HG02885 (cell line): ENCODE measurements around the gene SYT1.
"Not testable (repeated sequence)": the region's sequence is repeated elsewhere in the genome, so short reads cannot be mapped to it uniquely, and the experiment has no call there.

ENCODE experiments used
- ATAC-seq: cut with Tn5 transposase; IDR thresholded peaks from one replicate; pipeline ENCODE4 v1.9.1; 2021; ENCODE audit warnings: mild to moderate bottlenecking; ENCODE audit not compliant: unreplicated experiment, poor library complexity

SYT1 gene

DNA sequence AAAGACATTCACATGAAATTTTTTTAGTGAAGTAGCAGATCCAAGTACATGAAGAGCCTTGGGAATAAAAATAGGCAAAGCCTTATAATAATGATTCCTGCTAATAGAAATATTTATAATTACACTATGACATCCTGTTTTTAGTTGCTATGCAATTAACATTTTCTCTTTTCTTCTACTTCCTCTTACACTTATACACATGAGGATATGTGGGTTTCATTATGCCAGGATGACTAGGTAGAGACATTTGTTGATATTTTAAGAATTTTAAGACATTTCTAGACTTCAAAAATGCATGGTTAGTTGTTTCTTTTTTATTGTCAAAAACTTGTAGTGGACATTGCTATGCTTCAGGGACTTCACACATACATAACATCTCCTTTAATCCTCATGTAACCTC, 326.8 kb downstream of the SYT1 start:
- ATAC-seq = no peak

DNA sequence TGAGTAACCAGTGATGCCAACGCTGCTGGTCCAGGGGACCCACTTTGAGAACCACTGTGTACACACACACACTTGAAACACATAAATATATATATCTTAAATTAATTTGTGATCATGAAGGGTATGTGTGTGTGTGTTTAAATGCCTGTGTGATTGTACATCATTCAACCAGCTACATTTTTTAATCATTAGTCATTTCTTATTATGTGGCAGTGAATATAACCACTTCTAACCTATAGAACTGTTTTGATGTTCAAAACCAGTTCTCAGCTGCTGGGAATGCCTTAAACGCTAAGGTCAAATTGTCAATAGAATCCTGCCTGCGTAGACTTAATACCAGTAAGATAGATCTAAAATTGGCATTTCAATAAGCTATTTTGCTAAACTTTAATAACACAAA, 330.0 kb downstream of the SYT1 start:
- ATAC-seq = no peak

DNA sequence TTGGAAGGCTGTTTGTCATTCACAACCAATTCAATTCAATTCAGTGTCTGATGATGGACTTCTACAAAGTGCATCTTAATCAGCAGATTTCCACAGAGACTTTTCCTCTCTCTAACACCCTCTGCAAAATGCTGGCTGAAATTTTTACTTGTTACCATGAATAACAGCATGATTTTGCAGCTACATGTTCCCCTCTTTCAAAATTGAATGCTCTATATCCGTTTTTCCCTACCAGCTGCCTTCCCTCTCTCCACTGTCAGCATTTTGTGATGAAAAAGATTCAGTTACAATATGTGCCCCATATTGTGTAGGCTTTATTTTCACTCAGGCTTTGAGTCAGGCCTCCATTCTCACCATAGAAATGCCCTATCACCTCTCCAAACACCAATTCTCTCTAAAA, 334.6 kb downstream of the SYT1 start:
- no peak for ATAC-seq

DNA sequence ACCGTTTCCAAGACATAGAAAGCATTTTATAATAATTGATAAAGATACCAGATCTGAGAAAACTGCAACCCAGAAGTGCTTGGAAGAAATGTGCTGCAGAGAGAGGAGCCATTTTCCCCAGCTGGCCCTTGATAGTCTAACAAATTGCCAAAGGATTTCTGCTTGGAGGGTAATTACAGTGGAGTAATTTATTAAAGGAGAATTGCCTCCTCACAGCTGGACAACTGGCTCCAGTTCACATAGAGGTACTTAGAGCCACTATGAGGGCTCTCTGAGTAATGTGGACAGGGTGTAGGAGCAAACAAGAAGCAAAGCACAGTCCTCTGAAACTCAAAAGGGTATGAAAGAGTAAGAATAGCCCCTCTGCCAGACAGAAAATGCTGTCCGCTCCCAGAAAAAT, 335.6 kb downstream of the SYT1 start:
- no peak for ATAC-seq

DNA sequence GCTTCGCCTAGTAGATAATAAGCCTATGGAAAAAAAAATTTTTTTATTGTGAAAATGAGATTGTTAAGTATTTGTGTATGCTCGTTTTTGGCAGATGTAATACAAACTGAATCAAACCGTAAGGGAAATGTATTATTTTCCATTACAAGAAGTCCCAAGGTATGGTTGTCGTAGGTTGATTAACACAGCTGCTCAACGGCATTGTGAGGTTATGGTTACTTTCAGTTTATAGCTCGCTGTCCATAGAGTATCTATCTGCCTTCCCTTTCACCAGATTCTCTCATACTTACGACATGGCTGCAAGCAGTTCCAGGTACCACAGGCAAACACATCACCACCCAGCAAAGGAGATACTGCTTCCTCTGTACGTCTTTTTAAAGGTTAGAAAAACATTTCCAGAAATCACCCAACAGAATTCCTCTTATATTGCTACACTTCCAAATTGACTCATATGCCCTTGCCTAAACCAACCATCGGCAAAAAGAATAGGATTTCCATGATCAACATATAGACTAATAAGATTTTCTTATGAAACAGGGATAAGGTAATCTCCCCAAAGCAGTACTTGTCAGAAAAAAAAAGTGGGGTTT, 338.6 kb downstream of the SYT1 start:
- no peak for ATAC-seq

DNA sequence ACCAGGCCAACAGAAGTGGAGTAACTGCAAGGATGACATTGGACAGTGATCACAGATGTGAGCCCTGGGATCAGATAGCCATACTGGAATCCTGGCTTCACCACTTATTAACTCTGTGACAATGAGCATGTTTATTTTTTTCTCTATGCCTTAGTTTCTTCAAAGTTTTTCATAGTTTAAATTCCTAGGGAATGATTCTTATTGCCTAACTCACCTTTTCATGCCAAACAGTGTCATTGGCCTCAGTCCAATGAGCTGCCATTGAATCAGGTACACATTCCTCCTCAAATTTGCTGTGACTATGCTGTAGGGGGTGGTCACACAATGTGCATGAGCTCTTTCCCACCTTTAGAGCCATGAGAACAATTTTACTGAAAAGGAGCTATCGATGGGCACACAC, 342.3 kb downstream of the SYT1 start:
- ATAC-seq = no peak

DNA sequence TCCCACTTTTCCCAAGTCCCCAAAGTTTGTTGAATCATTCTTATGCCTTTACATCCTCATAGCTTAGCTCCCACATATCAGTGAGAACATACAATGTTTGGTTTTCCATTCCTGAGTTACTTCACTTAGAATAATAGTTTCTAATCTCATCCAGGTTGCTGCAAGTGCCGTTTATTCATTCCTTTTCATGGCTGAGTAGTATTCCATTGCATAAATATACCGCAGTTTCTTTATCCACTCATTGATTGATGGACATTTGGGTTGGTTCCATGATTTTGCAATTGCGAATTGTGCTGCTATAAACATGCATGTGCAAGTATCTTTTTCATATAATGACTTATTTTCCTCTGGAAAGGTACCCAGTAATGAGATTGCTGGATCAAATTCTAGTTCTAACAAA, 345.8 kb downstream of the SYT1 start:
- not testable (repeated sequence) for ATAC-seq

DNA sequence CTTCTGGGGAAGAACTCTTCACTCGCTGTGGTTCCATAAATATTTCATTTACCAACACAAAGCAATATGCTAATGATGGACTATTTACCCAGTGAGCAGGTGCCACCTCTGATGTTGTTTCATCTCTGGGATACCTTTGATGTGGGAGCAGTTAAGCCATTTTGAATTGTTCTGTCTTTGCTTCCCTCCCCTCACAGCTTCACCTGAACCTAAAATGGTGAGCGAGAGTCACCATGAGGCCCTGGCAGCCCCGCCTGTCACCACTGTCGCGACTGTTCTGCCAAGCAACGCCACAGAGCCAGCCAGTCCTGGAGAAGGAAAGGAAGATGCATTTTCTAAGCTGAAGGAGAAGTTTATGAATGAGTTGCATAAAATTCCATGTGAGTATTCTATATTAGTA, 352.7 kb downstream of the SYT1 start:
- no peak for ATAC-seq

DNA sequence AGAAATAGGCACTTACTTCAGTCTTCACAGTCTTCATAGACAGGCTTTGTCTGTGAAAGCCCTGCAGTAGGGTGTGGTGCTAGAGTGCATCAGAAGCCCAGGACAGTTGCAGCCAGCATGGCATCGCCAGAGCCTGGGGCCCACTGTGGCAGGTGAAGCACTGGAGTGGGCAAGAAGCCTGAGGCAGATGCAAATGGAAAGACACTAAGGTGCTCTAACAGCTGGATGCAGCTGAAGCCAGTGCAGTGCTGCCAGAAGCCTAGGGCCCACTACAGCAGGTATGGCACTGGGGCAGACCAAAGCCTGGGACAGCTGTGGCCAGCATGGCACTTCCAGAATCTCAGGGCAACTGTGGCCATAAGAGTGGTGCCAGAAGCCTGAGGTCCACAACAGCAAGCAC, 358.6 kb downstream of the SYT1 start:
- ATAC-seq = no peak

DNA sequence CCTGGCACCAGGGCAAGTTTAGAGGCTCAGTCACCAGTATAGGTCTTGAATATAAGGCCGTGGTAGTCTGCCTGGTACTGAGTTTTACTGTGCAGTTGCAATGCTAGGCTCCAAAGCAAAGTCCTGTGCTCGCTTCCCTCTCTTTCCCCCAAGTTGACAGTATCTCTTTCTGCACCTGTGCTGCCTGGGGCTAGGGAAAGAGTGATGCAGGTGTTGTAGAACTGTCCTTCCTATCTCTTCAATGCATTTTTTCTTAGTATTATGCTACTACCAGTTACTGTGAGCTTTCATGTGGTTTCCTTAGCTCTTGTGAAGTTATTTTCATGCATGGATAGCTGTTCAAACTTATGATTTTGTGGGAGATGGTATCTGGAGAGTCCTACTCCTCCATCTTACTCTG, 359.2 kb downstream of the SYT1 start:
- ATAC-seq = no peak

DNA sequence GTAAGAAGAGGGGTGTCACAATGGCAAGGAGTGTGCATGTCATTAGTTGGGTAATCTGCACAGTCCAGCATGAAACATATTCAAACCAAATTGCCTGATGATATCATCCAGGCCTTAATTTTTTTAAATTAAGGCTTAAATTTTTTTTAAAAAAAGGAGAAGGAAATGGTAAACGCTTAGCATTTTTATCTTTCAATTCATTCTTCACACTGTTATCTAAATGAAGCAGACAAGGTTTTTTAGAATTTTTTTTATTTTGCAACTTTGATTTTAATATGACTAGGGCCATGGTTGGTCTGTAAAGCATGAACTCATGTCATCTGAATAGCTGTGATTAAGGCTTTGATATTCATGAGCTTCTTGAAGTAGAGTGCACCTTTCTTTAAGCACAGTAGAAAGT, 362.5 kb downstream of the SYT1 start:
- ATAC-seq = no peak

DNA sequence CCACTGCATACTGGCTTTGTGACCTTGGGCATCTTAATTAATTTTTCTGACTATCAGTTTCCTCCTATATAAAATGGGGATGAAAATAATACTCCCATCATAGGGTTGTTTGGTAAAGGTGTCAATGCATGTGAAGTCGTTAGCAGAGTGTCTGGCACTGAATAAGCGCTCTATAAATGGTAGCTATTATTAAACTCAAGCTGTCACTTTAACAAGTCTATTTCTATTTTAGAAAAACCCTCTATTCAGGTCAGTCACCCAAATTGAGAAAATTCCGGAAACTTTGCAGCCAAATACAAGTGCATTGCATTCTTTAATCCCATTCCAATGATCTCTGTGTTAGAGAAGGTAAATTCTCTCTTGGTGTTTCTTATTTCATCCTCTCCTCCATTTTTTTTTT, 363.1 kb downstream of the SYT1 start:
- ATAC-seq = no peak

DNA sequence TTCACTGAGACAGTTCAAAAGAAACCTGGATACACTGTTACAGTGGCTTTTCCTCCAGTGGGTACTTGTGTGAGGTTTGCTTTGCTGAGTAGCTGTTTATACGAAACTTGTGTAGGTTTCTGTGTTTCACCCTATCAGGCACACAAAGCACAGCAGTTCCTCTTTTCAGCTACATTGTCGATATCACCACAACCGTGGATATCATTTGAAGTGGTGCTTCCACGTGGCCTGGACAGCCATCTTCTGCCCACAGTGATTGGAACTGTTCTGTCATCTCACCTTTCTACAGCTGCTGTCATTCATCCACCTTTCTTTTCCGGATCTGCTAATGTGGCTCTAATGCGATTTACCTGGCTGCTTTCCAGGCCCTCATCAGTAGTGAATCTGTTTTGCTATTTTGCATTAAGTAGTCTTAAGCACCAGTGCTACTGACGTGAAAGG, 368.8 kb downstream of the SYT1 start:
- peak; percentile 90 for ATAC-seq

DNA sequence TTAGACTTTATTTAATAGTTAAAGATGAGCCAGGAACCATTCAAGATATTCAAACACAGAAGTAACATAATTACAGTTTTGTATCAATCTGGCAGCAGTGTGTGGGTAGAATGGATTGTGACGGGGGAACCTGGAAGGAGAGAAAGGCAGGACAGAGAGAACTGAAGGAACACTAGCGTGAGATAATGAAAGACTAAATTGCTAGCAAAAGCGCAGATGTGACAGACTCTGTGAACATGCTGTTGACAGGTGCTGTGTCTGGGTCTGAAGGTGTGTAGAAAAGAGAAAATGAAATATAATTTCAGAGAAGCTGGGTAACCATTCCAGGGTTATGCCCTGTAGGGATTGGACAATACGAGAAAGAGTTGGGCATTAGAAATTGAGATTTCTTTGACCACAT, 372.3 kb downstream of the SYT1 start:
- ATAC-seq = no peak

DNA sequence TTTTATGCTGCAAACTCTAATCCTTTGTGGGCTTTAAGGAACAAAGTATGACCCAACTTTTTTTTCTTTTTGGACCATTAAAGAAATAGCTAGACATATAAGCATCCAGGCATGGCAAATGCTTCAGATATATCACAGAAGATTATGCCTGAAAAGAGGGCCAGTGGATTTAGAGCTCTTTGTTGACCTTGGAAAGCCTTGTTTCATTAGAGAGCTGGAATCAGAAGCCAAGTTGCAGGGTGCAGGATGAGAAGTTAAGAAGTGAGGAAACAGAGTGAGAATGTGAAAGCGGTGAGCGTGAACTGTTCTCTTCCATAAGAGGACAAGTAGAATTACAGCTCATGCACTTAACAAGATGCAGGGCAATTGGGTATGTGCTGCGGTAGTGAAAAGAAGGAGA, 373.7 kb downstream of the SYT1 start:
- ATAC-seq = no peak

DNA sequence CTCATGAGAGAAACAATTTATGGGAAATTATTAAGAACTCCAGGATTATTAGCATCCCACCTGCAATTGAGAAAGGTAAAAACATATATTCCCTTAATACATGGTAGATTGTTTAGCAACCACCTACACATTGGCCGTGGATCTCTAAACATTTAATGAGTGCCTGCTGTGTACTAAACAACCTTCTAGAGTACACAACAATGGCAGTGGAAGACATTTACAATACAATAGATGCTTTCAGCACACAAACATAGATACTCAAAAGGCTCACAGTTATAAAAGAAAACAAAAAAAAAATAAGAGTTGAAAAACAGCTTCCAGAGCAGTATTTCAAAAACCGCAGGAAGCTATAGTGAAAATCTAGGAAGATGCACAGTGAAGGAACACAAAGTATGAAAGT, 382.9 kb downstream of the SYT1 start:
- no peak for ATAC-seq

DNA sequence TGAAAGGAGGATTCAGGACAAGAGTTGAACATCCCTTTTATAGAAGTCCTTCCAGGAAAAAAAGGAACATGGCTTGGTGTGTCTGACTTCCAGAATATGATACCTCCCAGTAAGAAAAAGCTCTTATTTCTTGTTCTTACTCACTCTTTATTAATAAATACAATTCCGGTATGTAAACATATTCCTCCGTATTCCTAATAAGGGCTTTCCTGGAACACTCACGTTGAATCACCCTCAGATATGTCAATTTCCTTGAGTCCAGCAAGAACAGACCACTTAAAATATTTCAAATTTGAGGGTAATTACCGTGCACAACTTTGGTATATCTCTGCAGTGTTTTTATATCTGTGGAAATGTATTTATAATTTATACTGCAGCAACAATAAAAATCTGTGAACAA, 385.6 kb downstream of the SYT1 start:
- no peak for ATAC-seq

DNA sequence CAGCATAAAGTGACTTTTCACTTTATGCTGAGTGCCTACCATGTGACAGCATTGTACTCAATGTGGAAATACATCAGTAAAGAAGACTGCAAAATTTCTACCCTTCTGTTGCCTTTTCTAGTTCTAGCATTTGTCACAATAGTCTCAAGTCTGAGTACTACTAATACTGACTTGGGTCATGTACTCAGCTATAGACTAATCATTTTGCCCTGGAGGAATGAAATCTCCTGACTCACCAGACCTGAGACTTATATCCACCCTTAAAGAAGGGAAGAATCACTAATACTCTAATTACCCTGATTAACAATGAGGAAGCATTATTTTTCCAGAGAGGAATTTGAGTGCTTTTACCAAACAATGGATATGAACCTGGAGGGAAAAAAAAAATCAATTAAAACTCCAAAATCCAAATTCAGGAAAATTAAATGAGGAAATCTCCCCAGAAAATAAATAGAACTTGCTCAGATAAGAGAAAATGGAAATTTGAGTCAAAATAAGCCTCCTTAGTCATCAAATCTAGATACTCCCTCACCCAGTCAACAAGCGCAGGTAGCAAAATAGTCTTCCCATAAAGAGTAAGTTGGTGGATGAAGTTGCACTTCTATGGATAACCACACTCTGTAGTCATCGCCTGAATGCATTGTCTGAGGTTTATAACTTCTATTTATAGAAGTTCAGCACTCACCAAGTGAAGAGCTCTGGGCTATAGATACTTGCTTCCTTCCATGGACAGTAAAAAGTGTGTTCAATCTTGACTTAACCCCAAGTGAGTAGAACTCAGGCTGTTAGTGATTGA, 386.6 kb downstream of the SYT1 start:
- no peak for ATAC-seq

DNA sequence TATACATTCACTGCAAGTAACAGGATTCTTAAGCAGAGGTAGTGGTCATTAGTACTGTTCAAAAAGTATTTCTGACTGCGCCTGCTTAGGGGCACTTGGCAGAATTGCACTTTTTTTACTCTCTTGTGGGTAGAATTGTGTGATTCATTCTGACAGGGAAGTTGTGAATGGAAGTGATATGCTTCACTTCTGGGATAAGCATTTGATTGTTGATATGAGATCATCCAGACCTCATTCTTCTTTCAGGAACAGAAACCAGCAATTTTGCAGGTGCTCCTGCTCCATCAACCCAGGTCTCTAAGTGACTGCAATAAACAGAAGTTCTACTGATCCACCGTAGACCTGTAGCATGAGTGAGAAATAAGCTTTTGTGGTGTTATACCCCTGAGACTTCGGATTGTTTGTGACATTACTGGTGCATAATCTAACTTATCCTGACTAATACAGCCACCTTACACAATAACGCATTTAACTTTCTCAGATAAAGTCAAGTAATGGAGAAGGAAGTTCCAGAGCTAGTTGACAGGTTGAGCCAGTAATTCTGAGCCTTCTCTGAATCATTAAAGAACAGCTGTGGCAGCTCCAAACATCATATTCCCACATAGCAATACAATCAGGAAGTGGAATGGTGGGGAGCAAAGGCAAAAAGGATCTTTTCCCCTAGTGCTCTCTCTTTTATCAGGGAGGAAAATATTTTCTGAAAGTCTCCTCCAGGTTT, 387.9 kb downstream of the SYT1 start:
- no peak for ATAC-seq

DNA sequence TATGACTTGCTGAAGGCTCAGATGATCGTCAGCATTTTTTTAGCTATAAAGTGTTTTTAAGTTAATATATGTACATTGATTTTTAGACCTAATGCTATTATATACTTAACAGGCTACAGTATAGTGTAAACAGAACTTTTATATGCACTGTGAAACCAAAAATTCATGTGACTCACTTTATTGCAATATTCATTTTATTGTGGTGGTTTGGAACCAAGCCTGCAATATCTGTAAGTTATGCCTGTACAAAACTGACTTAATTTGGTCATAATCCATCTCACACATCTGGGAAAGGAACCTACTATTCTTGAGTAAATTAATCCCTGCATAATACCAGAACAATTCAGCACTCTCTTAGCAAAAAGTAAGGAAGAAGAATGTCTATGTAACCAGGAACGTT, 390.7 kb downstream of the SYT1 start:
- ATAC-seq = no peak

DNA sequence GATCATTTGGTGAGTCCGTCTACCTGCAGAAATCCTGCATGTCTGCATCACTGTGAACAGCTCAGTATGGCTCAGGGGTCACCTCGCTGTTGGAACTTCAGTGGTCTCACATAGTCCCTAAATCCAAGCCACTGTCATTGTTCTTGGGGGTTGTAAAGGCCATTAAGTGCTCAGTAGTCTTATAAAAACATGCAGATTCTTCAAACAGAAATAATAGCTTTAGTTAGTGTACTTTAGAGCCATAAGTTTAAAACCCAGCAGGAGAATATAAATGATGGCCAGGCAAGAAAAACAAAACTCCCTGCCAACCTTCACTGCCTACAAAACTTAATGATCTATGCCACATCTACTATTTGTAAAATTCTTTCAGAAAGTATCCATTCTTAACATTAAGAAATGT, 396.3 kb downstream of the SYT1 start:
- ATAC-seq = no peak

DNA sequence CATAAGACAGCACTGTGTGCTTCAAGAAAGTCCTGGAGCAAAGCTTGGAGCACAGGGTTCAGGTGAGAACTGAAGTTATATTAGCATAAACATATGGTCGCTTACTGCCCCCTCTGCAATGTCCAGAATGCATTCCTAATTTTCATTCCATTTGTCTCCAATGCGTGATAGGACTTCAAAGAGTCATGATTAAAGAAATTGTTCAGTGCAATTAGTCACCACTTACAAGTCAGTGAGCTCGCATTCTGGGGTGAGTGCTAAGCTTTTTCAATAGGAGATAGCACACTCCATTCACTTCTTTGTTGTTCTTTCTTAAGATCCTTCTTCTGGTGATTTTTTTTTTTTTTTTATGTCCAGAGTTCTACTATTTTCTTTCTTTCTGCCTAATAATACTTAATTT, 398.4 kb downstream of the SYT1 start:
- no peak for ATAC-seq
